Measurements from ENCODE around the gene NTN5.
A peak's percentile ranks its signal among the peaks of the same experiment; 100 is the strongest.

DNA sequence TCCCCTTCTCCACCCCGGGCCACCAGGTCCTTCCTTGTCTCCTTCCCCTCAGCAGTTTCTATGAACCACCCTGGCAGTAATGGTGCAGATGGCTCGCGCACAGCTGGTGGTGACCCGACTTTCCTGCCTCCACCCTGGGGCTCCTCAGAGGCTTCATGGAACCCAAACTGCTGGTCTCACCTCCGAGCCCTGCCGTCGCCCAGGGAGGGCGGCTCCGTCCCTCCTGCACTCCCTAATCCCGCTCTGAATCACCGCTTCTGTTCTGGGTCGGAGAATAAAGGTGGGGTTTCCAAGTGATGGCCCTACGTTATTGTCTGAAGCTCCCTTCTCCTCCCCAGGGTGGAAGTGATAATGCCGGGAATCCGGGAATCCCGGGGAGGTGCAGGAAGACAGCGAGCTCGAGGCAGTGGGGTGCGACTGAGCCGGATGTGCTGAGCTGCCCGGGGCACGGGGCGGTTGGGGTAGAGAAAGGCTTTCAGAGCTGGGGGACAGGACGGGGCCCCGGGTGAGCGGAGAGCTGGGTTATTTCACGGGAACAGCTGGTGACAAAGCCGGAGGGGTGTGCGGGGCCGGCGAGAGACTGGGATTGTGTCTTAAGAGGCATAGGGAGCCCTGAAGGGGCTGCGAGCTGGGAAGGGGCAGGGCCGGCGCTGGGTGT lies 23.7 kb upstream of the NTN5 start:
- TF ChIP-seq, protein P1, sequence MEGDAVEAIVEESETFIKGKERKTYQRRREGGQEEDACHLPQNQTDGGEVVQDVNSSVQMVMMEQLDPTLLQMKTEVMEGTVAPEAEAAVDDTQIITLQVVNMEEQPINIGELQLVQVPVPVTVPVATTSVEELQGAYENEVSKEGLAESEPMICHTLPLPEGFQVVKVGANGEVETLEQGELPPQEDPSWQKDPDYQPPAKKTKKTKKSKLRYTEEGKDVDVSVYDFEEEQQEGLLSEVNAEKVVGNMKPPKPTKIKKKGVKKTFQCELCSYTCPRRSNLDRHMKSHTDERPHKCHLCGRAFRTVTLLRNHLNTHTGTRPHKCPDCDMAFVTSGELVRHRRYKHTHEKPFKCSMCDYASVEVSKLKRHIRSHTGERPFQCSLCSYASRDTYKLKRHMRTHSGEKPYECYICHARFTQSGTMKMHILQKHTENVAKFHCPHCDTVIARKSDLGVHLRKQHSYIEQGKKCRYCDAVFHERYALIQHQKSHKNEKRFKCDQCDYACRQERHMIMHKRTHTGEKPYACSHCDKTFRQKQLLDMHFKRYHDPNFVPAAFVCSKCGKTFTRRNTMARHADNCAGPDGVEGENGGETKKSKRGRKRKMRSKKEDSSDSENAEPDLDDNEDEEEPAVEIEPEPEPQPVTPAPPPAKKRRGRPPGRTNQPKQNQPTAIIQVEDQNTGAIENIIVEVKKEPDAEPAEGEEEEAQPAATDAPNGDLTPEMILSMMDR (IDR thresholded peaks at IDR 0.05; ENCODE audit: insufficient read depth, low read depth, low read length): no peak
- peak; percentile 57 for TF ChIP-seq EZH2 (IDR thresholded peaks at IDR 0.05; ENCODE audit: insufficient read depth, low read length)
